ENCODE measurements around the gene HOXC13. TPM values are rescaled to one million over a fixed set of nuclear protein-coding genes. Genes with fewer than 3 reads are reported as not detected.

The HOXC13 gene
- total RNA-seq, 2 experiments from 2014 or later = 0.06 TPM; not detected in 1

DNA sequence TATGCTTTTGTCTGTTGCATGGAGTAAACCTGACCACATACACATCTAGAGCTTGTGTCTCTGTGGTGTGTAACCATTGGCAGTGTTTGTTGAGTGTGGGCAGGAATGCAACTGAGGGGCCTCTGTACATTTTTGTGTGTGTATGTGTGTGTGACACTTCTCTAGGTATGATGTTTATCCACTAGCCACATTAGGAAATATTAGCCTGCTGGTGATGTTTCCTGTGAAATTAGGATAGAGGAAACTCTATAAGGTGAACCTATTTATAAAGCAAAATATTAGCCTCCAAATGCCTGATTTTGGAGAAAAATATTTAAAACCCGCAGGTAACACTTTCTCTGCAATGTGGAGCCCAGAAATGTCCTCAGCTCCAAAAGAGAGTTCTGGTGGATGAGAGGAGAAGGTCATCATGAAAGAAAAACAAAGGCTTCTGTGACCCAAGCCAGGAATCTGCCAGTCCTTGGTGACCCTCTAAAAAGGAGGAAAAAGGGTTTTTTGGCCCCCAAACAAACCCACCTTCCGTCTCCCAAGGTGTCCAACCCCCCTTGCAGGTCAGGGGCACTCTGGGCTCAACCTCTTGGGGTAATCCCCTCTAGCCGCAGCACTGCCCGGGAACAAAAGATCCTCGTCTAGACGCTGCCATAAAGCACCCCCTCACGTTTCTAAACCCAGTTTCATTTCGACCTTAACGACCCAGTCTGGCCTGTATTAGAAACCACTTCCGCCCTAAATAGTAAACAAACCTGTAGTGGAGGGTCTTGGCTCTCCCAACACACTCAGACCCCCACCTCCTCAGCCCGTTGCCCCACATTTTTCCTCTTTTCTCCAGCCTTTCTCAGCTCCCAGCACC is 39.2 kb downstream of the HOXC13 start:
- Histone ChIP-seq H4K20me1 (ENCODE audit: insufficient read depth, low read length) (no peaks in the 10 kb centered on the region), H3K36me3 (ENCODE audit: insufficient read depth, low read length) (no peaks in the 10 kb centered on the region), H3K27ac (ENCODE audit: low read depth, low read length, poor library complexity, severe bottlenecking) (no peak overlapping the region), H2AFZ (ENCODE audit: low read length) (peak overlapping the region; percentile 99), H3K79me2 (ENCODE audit: insufficient read depth, low read depth, low read length) (no peaks in the 10 kb centered on the region), H3K4me2 (ENCODE audit: low read length) (peak overlapping the region; percentile 86), H3K4me1 (ENCODE audit: insufficient read depth, low read length, poor library complexity, severe bottlenecking) (peaks cover 34% of the 10 kb centered on the region), H3K9me2 (ENCODE audit: insufficient read depth, low read length) (no peaks in the 10 kb centered on the region), H3K9me3 (ENCODE audit: low read length) (no peaks in the 10 kb centered on the region), H3K4me3 (ENCODE audit: low read depth, low read length, poor library complexity, severe bottlenecking) (peak overlapping the region; percentile 56)
- intact Hi-C loops (cut with micrococcal nuclease; ENCODE audit: unreplicated experiment) = loop anchor here (5.0 kb wide), 1 partner anchor 221 kb away; no protein-coding TSS in a partner anchor
- peak; percentile 33 for DNase-seq (ENCODE audit: low spot score)
- BruUV-seq (replicated peaks) = no TSS peak
- ChIA-PET POLR2A (interaction anchor here (0.7 to 1.2 kb wide), 2 partner anchors 75 to 86 kb away, joined by 3 read pairs; no protein-coding TSS in a partner anchor), CTCF (ENCODE audit: unreplicated experiment) (no interaction called here)
- no peak for TF ChIP-seq EZH2phosphoT487 (IDR thresholded peaks at IDR 0.05; ENCODE audit: borderline replicate concordance, low read depth, low read length)
- TF ChIP-seq, protein P1, sequence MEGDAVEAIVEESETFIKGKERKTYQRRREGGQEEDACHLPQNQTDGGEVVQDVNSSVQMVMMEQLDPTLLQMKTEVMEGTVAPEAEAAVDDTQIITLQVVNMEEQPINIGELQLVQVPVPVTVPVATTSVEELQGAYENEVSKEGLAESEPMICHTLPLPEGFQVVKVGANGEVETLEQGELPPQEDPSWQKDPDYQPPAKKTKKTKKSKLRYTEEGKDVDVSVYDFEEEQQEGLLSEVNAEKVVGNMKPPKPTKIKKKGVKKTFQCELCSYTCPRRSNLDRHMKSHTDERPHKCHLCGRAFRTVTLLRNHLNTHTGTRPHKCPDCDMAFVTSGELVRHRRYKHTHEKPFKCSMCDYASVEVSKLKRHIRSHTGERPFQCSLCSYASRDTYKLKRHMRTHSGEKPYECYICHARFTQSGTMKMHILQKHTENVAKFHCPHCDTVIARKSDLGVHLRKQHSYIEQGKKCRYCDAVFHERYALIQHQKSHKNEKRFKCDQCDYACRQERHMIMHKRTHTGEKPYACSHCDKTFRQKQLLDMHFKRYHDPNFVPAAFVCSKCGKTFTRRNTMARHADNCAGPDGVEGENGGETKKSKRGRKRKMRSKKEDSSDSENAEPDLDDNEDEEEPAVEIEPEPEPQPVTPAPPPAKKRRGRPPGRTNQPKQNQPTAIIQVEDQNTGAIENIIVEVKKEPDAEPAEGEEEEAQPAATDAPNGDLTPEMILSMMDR (conservative IDR thresholded peaks at IDR 0.05; ENCODE audit: low read length) = no peak

DNA sequence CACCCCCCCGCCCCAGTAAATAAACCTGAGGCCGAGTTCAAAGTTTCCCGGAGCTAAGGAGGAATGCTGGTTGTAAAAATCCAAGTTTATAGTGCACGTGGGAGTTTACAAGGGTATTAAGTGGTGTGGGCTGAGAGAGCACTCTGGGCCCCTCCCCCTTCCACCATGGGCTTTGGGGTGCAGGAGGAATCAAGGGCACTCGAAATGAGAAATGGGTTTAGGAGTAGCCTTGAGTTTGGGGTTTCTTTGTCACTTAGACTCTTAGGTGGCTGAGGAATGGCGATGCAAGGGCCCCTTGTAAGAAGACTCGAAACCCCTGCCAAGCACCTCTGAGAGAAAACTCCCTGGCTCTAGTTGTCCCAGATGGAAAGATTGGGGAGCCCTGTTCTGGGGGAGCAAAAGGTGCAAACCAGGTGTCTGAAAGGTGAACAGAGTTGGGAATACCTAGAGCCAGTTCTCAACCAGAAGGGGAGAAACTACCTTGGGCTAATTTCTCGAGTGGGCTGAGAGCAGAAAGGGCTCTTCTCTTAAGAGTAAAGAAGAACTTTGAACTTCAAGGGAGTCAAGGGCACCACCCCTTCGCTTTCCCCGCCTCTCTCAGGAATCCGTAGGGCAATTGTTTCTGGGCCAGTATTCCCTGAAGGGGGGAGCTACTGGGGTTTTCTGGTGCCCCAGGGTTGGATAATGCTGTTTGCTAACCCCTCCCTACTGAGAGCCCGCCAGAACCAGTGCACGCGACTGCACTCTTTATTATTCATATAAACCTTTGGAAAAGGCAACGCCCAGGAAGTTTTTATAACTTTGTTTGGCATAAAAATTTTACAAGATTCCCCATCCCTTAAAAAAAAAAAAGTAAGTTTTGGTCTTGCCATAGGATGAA is 40.1 kb downstream of the HOXC13 start:
- no peaks in the 10 kb centered on the region for H3K36me3 ChIP-seq (ENCODE audit: insufficient read depth, low read length)
- DNase-seq (ENCODE audit: low spot score) = no peak
- no peak for TF ChIP-seq EZH2phosphoT487 (IDR thresholded peaks at IDR 0.05; ENCODE audit: borderline replicate concordance, low read depth, low read length)
- TF ChIP-seq, protein P1 (conservative IDR thresholded peaks at IDR 0.05; ENCODE audit: low read length) = no peak
- H3K9me3 ChIP-seq (ENCODE audit: low read length) = no peaks in the 10 kb centered on the region
- H3K79me2 ChIP-seq (ENCODE audit: insufficient read depth, low read depth, low read length) = no peaks in the 10 kb centered on the region
- H4K20me1 ChIP-seq (ENCODE audit: insufficient read depth, low read length) = no peaks in the 10 kb centered on the region
- no peak overlapping the region for H3K4me3 ChIP-seq (ENCODE audit: low read depth, low read length, poor library complexity, severe bottlenecking)
- intact Hi-C loops (cut with micrococcal nuclease; ENCODE audit: unreplicated experiment) = loop anchor here (5.0 kb wide), 1 partner anchor 221 kb away; no protein-coding TSS in a partner anchor
- H2AFZ ChIP-seq (ENCODE audit: low read length) = peak overlapping the region; percentile 99; the same call in 1 of the 2 replicates
- no peak overlapping the region for H3K4me2 ChIP-seq (ENCODE audit: low read length)
- no peaks in the 10 kb centered on the region for H3K9me2 ChIP-seq (ENCODE audit: insufficient read depth, low read length)
- BruUV-seq (replicated peaks) = no TSS peak
- H3K27ac ChIP-seq (ENCODE audit: low read depth, low read length, poor library complexity, severe bottlenecking) = no peak overlapping the region
- peaks cover 37% of the 10 kb centered on the region for H3K4me1 ChIP-seq (ENCODE audit: insufficient read depth, low read length, poor library complexity, severe bottlenecking)
- POLR2A ChIA-PET = interaction anchor here (1.2 kb wide), 1 partner anchor 74 kb away, joined by 3 read pairs; no protein-coding TSS in a partner anchor
- CTCF ChIA-PET (ENCODE audit: unreplicated experiment) = no interaction called here
